Measurements from ENCODE around the gene KDF1.

KDF1 gene, protein sequence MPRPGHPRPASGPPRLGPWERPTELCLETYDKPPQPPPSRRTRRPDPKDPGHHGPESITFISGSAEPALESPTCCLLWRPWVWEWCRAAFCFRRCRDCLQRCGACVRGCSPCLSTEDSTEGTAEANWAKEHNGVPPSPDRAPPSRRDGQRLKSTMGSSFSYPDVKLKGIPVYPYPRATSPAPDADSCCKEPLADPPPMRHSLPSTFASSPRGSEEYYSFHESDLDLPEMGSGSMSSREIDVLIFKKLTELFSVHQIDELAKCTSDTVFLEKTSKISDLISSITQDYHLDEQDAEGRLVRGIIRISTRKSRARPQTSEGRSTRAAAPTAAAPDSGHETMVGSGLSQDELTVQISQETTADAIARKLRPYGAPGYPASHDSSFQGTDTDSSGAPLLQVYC

DNA sequence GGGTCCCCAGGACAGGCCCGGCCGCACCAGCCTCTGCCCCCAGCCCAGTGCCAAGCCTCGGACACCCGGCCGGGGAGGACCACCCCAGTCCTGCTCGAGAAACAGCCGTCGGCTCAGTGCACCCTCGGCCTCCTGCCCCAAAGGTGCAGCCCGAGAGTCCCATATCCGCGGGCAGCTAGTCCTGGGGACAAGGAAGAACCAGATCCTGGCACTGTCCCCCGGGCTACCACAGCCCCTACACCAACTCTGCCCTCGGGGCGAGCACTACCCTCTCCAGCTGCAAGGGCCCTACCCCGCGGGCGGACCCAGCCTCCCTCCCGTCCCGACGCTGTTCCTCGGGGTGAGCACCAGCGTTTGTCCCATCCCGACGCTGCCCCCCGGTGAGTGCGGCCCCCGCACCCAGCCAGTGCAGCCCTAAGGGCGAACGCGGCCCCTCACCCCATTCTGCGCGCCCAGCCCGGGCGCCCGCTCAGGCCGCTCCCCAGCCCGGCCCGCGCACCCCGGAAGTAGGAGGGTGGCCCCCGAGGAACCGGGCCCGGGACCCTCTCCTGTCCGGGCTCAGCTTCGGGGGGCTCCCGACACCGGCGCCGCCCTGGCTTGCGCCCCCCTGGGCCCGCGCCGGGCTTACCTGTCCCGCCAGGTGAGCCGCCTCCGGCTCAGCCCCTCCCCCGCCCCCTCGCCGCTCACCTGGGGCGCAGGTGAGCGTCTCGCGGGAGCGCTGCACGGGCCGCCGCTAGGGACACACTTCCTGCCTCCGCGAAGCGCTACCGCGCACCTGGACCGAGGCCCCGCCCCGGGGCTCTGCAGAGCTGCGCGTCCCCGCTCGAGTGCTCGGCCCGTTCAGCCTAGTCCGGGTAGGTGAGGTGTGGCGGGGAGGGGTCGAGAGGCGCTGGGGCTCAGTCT lies at the start of gene KDF1:
KDF1 (minus strand) TSS at position 747 of the 903 bp plus-strand sequence. CDS start 8,088 bp downstream, outside the sequence.
- POLR2A ChIA-PET = interaction anchor here (1.1 kb wide), 1 partner anchor 14 kb away, joined by 3 read pairs; no protein-coding TSS in a partner anchor
- no peak for DNase-seq (ENCODE audit: extremely low spot score)
- CTCF ChIA-PET = interaction anchor here (0.6 kb wide), 1 partner anchor 251 kb away, joined by 3 read pairs; no protein-coding TSS in a partner anchor
- TF ChIP-seq L3MBTL2 (conservative IDR thresholded peaks at IDR 0.05) (no peak), CTBP1 (IDR thresholded peaks at IDR 0.05; ENCODE audit: borderline replicate concordance) (no peak), ARNT (IDR thresholded peaks at IDR 0.05) (no peak), SUZ12 (IDR thresholded peaks at IDR 0.05) (no peak), FOXM1 (IDR thresholded peaks at IDR 0.05; ENCODE audit: borderline replicate concordance) (no peak), FOXK2 (IDR thresholded peaks at IDR 0.05) (no peak), BHLHE40 (IDR thresholded peaks at IDR 0.05; ENCODE audit: borderline replicate concordance) (no peak), ZNF384 (IDR thresholded peaks at IDR 0.05) (no peak), SP1 (IDR thresholded peaks at IDR 0.05) (no peak), HDGF (IDR thresholded peaks at IDR 0.05; ENCODE audit: borderline replicate concordance) (no peak), TARDBP (IDR thresholded peaks at IDR 0.05) (no peak), NFRKB (IDR thresholded peaks at IDR 0.05) (no peak), ELF4 (IDR thresholded peaks at IDR 0.05) (no peak), LEF1 (IDR thresholded peaks at IDR 0.05; ENCODE audit: borderline replicate concordance) (no peak), FOXA1 (IDR thresholded peaks at IDR 0.05) (no peak)
- TF ChIP-seq, protein P1, sequence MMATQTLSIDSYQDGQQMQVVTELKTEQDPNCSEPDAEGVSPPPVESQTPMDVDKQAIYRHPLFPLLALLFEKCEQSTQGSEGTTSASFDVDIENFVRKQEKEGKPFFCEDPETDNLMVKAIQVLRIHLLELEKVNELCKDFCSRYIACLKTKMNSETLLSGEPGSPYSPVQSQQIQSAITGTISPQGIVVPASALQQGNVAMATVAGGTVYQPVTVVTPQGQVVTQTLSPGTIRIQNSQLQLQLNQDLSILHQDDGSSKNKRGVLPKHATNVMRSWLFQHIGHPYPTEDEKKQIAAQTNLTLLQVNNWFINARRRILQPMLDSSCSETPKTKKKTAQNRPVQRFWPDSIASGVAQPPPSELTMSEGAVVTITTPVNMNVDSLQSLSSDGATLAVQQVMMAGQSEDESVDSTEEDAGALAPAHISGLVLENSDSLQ (IDR thresholded peaks at IDR 0.05) = no peak

DNA sequence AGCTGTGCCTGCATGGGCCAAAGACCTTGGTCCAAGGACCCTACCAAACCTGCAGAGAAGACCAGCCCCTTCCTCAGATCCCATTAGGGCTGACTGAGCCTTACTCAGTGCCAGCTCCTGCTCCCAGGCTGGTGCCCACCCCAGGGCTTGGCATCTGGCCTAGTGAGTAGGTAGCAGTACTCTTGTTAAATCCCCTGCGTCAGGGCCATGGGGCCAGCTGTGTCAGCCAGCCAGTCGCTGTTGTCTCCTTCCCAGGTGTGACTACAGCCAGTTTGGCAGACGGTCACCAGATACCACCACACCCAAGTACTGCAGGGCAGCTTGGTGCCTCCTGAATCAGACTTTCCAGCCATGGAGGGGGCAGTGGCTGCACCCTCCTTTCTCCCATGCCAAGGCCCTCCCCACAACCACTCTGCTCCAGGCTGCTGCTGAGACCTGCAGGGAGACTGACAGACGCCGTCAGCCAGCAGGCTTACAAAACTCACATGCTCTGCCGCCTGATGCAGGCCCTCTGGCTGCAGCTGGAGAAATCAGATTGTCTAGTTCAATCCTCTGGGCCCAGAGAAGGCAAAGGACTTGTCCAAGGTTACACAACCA lies 49.4 kb upstream of the KDF1 start:
- ChIA-PET CTCF (interaction anchor here (0.6 to 3.1 kb wide), 3 partner anchors 12 to 314 kb away, joined by 3 to 24 read pairs (median 4); no protein-coding TSS in a partner anchor), POLR2A (interaction anchor here (1.0 to 1.4 kb wide), 2 partner anchors 13 to 145 kb away, joined by 3 to 4 read pairs; partner anchors contain the start of gene SLC9A1)
- DNase-seq (ENCODE audit: extremely low spot score) = no peak
- TF ChIP-seq ZNF384 (IDR thresholded peaks at IDR 0.05) = no peak
- TF ChIP-seq, protein P1 (IDR thresholded peaks at IDR 0.05) = no peak
- TF ChIP-seq LEF1 (IDR thresholded peaks at IDR 0.05; ENCODE audit: borderline replicate concordance) = no peak
- TF ChIP-seq SP1 (IDR thresholded peaks at IDR 0.05) = no peak
- TF ChIP-seq BHLHE40 (IDR thresholded peaks at IDR 0.05; ENCODE audit: borderline replicate concordance) = no peak
- TF ChIP-seq SUZ12 (IDR thresholded peaks at IDR 0.05) = no peak
- TF ChIP-seq ARNT (IDR thresholded peaks at IDR 0.05) = no peak
- TF ChIP-seq FOXK2 (IDR thresholded peaks at IDR 0.05) = no peak
- TF ChIP-seq NFRKB (IDR thresholded peaks at IDR 0.05) = no peak
- no peak for TF ChIP-seq L3MBTL2 (conservative IDR thresholded peaks at IDR 0.05)
- no peak for TF ChIP-seq FOXA1 (IDR thresholded peaks at IDR 0.05)

DNA sequence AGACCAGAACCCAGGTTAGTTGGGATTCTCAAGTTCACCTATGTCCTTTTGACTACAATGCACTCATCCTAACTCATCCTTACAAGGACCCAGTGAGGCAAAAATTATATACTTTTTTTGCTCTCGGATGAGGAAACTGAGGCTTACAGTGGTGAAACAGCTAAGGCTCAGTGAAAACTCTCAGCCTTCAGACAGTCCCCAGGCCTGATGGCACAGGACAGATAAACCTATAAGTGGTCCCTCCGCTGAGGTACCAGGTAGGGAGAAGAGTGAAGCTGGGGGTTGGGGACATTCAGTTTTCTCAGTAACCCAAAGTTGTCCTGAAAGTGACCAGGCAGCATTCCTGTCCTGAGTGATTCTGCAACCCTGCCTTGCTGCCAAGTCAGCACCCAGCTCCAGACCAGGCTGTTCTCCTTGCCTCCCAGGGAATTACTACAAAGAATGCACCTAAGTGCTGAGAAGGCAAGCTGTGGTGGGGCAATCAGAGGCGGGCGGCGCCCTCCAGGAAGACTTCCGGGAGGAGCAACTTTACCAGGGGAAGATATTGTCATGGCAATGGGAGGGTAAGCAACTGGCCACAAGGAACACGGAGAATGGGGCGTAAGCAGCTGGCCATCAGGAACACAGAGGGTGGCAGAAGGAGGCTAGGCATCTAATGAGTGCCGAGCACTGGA lies 47.8 kb upstream of the KDF1 start:
- TF ChIP-seq FOXA1 (IDR thresholded peaks at IDR 0.05) (no peak), SUZ12 (IDR thresholded peaks at IDR 0.05) (no peak), FOXM1 (IDR thresholded peaks at IDR 0.05; ENCODE audit: borderline replicate concordance) (no peak), ARNT (IDR thresholded peaks at IDR 0.05) (no peak), ELF4 (IDR thresholded peaks at IDR 0.05) (no peak), NFRKB (IDR thresholded peaks at IDR 0.05) (no peak), SP1 (IDR thresholded peaks at IDR 0.05) (no peak), HDGF (IDR thresholded peaks at IDR 0.05; ENCODE audit: borderline replicate concordance) (no peak), BHLHE40 (IDR thresholded peaks at IDR 0.05; ENCODE audit: borderline replicate concordance) (no peak), ZNF384 (IDR thresholded peaks at IDR 0.05) (no peak), FOXK2 (IDR thresholded peaks at IDR 0.05) (no peak), LEF1 (IDR thresholded peaks at IDR 0.05; ENCODE audit: borderline replicate concordance) (no peak), CTBP1 (IDR thresholded peaks at IDR 0.05; ENCODE audit: borderline replicate concordance) (no peak), L3MBTL2 (conservative IDR thresholded peaks at IDR 0.05) (no peak), TARDBP (IDR thresholded peaks at IDR 0.05) (no peak)
- TF ChIP-seq, protein P1 (IDR thresholded peaks at IDR 0.05) = no peak
- ChIA-PET CTCF (interaction anchor here (0.7 to 3.1 kb wide), 5 partner anchors 10 to 362 kb away, joined by 3 to 24 read pairs (median 3); no protein-coding TSS in a partner anchor), POLR2A (no interaction called here)
- DNase-seq (ENCODE audit: extremely low spot score) = no peak

DNA sequence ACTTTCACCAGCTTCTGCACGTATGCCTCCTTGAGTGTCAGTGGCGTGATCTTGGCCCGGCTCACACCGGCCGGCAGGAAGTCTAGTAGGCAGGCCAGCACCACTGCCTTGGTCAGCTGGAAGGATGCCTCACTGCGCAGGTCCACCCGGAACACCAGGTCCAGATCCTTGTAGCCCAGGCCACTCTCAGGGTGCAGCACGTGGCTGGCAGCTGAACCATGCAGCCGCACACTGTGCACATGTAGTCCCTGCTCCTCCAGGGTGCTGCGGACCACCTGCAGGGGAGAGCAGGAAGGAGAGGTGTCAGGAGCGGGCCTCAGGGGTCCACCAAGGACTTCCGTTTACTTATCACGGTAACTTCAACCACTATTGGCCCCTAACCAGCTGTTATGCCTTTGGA lies 46.4 kb upstream of the KDF1 start:
- no peak for DNase-seq (ENCODE audit: extremely low spot score)
- no peak for TF ChIP-seq CTBP1 (IDR thresholded peaks at IDR 0.05; ENCODE audit: borderline replicate concordance)
- TF ChIP-seq, protein P1 (IDR thresholded peaks at IDR 0.05) = no peak
- TF ChIP-seq SUZ12 (IDR thresholded peaks at IDR 0.05) = no peak
- TF ChIP-seq LEF1 (IDR thresholded peaks at IDR 0.05; ENCODE audit: borderline replicate concordance) = no peak
- no peak for TF ChIP-seq BHLHE40 (IDR thresholded peaks at IDR 0.05; ENCODE audit: borderline replicate concordance)
- TF ChIP-seq ARNT (IDR thresholded peaks at IDR 0.05) = no peak
- TF ChIP-seq TARDBP (IDR thresholded peaks at IDR 0.05) = no peak
- no peak for TF ChIP-seq FOXK2 (IDR thresholded peaks at IDR 0.05)
- TF ChIP-seq ZNF384 (IDR thresholded peaks at IDR 0.05) = no peak
- no peak for TF ChIP-seq FOXA1 (IDR thresholded peaks at IDR 0.05)
- no peak for TF ChIP-seq HDGF (IDR thresholded peaks at IDR 0.05; ENCODE audit: borderline replicate concordance)
- no peak for TF ChIP-seq SP1 (IDR thresholded peaks at IDR 0.05)
- TF ChIP-seq FOXM1 (IDR thresholded peaks at IDR 0.05; ENCODE audit: borderline replicate concordance) = no peak
- no peak for TF ChIP-seq L3MBTL2 (conservative IDR thresholded peaks at IDR 0.05)
- no peak for TF ChIP-seq ELF4 (IDR thresholded peaks at IDR 0.05)
- TF ChIP-seq NFRKB (IDR thresholded peaks at IDR 0.05) = no peak
- POLR2A ChIA-PET = no interaction called here
- CTCF ChIA-PET = interaction anchor here (1.3 kb wide), 1 partner anchor 9 kb away, joined by 3 read pairs; no protein-coding TSS in a partner anchor

All from HEK293T (cell line).